Natural killer cell (primary cell): Measurements from ENCODE around the gene SCYL2. TPM values are rescaled to one million over a fixed set of nuclear protein-coding genes. Genes with fewer than 3 reads are reported as not detected.
A peak's percentile ranks its signal among the peaks of the same experiment; 100 is the strongest.
"Not testable (repeated sequence)": the region's sequence is repeated elsewhere in the genome, so short reads cannot be mapped to it uniquely, and the experiment has no call there.

Experiments
- ATAC-seq, 3 donors: fragments of 150-1000 bp in 2 of 3; fragments of 200-7000 bp in 1 of 3; cut with Tn5 transposase; 1 replicate in 1 of 3; 2 replicates in 2 of 3; pipeline ENCODE4 v1.10.0; 2021; ENCODE audit warnings: mild to moderate bottlenecking in 2 of 3, moderate library complexity in 2 of 3
- DNase-seq, 2 donors: peaks; one replicate each; pipeline versions ENCODE4 v3.0.0 to v3.0.0-alpha.2; 2013 to 2021; ENCODE audit warnings: mixed read lengths in 1 of 2
- H3K27ac ChIP-seq: one replicate; pipeline ENCODE4 v1.5.1; 2013; ENCODE audit warnings: mild to moderate bottlenecking, low read length
- H3K27me3 ChIP-seq: one replicate; pipeline ENCODE4 v1.6.1; 2013; ENCODE audit warnings: low read length; ENCODE audit not compliant: control insufficient read depth, insufficient read depth
- H3K36me3 ChIP-seq: one replicate; pipeline ENCODE4 v1.6.1; 2013; ENCODE audit warnings: low read length; ENCODE audit not compliant: control insufficient read depth, insufficient read depth
- H3K4me1 ChIP-seq: one replicate; pipeline ENCODE4 v1.6.1; 2013; ENCODE audit warnings: low read length; ENCODE audit not compliant: control insufficient read depth, insufficient read depth
- H3K4me3 ChIP-seq: one replicate; pipeline ENCODE4 v1.5.1; 2013; ENCODE audit warnings: low read length
- H3K9me3 ChIP-seq: one replicate; pipeline ENCODE4 v1.6.1; 2013; ENCODE audit warnings: low read length; ENCODE audit not compliant: control insufficient read depth, insufficient read depth
- H3K27ac Mint-ChIP-seq, 2 donors: one replicate each; pipeline ENCODE4 v1.8.0; 2022; ENCODE audit warnings: mild to moderate bottlenecking in 2 of 2, mixed read lengths in 2 of 2, moderate library complexity in 1 of 2
- H3K27me3 Mint-ChIP-seq, 2 donors: one replicate each; pipeline ENCODE4 v1.8.0; 2022; ENCODE audit warnings: low read depth in 2 of 2, mixed read lengths in 2 of 2
- H3K36me3 Mint-ChIP-seq: one replicate; pipeline ENCODE4 v1.8.0; 2022; ENCODE audit warnings: mixed read lengths
- H3K4me1 Mint-ChIP-seq, 2 donors: one replicate each; pipeline ENCODE4 v1.8.0; 2022; ENCODE audit warnings: mixed read lengths in 2 of 2
- H3K4me3 Mint-ChIP-seq: one replicate; pipeline ENCODE4 v1.8.0; 2022; ENCODE audit warnings: mild to moderate bottlenecking, moderate library complexity, mixed read lengths
- H3K9me3 Mint-ChIP-seq, 2 donors: one replicate each; pipeline ENCODE4 v1.8.0; 2022; ENCODE audit warnings: mixed read lengths in 2 of 2
- WGBS: methylation state at CpG from one replicate; pipeline ENCODE4 v1.1.7; 2013; ENCODE audit warnings: missing lambda C conversion rate; ENCODE audit not compliant: insufficient coverage; 5-methylcytosine and 5-hydroxymethylcytosine counted together
- intact Hi-C: fragments of 100-400 bp; cut with micrococcal nuclease; formaldehyde crosslinking; loops from one replicate; pipeline ENCODE4 v1.14.2; 2022
- total RNA-seq, 4 donors: library from RNA; stranded (reverse); fragments of 120-200 nt in 1 of 4; gene quantifications; one replicate each; pipeline versions ENCODE4 v1.2.3 to v1.2.4, GENCODE V29; 2013 to 2022
- TF ChIP-seq, protein P1 (sequence below): fragments of 200-600 bp; IDR thresholded peaks from one replicate; pipeline ENCODE4 v1.8.0; 2022; ENCODE audit warnings: antibody characterized with exemption

SCYL2 gene
- total RNA-seq, 3 donors from 2014 or later (not counting 1 experiment from before 2014, with no cell fraction given) = 48.7 to 61.0 (median 56.1) TPM

DNA sequence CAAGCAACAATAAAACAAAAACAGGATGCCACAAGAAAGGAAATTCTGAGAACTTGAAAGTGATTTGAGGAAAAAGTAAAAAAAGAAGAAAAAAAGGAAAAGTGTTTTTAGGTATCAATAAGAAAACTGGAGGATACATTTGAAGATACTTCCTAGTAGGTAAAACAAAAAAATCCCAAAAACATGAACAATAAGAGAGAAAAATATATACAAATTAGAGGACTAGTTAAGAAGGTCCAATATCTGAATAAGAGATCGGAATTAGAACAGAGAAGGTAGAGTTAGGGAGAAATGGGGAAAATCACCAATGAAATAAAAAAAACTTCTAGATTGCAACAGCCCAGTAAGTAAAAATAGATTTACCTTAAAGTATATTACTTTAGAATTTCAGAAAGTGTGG is 8.8 kb upstream of the SCYL2 start:
- WGBS = no CpG with 5 or more reads among the region's 1 CpG
- H3K27ac Mint-ChIP-seq = no peak overlapping the region

DNA sequence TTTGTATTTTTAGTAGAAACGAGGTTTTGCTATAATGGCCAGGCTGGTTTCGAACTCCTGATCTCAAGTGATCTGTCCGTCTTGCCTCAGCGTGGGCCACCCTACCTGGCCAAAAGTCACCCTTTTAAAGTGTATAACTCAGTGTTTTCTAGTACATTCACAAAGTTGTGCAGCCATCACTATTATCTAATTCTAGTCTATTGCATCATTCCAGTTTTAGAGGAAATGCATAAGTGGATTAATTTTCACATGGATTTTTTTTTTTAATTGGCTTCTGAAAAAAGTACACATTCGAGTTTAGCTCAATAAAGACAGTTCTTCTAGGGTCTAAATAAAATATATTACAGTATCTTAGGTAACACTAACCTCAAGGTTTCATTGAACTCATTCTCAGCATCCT is 3.8 kb upstream of the SCYL2 start:
- Mint-ChIP-seq H3K36me3 (no peaks in the 10 kb centered on the region), H3K4me3 (no peak overlapping the region), H3K27me3 (no peaks in the 10 kb centered on the region), H3K4me1 (peaks cover 3 to 18% of the 10 kb centered on the region in 2 donors), H3K27ac (no peak overlapping the region), H3K9me3 (no peaks in the 10 kb centered on the region)
- H3K27ac ChIP-seq = no peak overlapping the region
- ATAC-seq = no peak
- WGBS = 96% methylated on average over 4 of the region's 5 CpGs
- H3K4me3 ChIP-seq = no peak overlapping the region
- H3K4me1 ChIP-seq = peaks cover 12% of the 10 kb centered on the region
- H3K9me3 ChIP-seq = no peaks in the 10 kb centered on the region
- intact Hi-C loops = no loop called here
- TF ChIP-seq, protein P1, sequence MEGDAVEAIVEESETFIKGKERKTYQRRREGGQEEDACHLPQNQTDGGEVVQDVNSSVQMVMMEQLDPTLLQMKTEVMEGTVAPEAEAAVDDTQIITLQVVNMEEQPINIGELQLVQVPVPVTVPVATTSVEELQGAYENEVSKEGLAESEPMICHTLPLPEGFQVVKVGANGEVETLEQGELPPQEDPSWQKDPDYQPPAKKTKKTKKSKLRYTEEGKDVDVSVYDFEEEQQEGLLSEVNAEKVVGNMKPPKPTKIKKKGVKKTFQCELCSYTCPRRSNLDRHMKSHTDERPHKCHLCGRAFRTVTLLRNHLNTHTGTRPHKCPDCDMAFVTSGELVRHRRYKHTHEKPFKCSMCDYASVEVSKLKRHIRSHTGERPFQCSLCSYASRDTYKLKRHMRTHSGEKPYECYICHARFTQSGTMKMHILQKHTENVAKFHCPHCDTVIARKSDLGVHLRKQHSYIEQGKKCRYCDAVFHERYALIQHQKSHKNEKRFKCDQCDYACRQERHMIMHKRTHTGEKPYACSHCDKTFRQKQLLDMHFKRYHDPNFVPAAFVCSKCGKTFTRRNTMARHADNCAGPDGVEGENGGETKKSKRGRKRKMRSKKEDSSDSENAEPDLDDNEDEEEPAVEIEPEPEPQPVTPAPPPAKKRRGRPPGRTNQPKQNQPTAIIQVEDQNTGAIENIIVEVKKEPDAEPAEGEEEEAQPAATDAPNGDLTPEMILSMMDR = no peak
- no peaks in the 10 kb centered on the region for H3K27me3 ChIP-seq
- no peaks in the 10 kb centered on the region for H3K36me3 ChIP-seq
- no peak for DNase-seq

More for the DNA sequence above, 8.8 kb upstream of the SCYL2 start:
- intact Hi-C loops = no loop called here
- Histone ChIP-seq H3K36me3 (no peaks in the 10 kb centered on the region), H3K4me1 (no peaks in the 10 kb centered on the region), H3K4me3 (no peak overlapping the region), H3K27me3 (no peaks in the 10 kb centered on the region), H3K9me3 (no peaks in the 10 kb centered on the region), H3K27ac (no peak overlapping the region)
- H3K36me3 Mint-ChIP-seq = no peaks in the 10 kb centered on the region
- ATAC-seq (no peak), DNase-seq (no peak)
- no peak overlapping the region for H3K4me3 Mint-ChIP-seq
- H3K27me3 Mint-ChIP-seq = no peaks in the 10 kb centered on the region
- TF ChIP-seq, protein P1 = no peak
- no peaks in the 10 kb centered on the region for H3K4me1 Mint-ChIP-seq
- no peaks in the 10 kb centered on the region for H3K9me3 Mint-ChIP-seq

DNA sequence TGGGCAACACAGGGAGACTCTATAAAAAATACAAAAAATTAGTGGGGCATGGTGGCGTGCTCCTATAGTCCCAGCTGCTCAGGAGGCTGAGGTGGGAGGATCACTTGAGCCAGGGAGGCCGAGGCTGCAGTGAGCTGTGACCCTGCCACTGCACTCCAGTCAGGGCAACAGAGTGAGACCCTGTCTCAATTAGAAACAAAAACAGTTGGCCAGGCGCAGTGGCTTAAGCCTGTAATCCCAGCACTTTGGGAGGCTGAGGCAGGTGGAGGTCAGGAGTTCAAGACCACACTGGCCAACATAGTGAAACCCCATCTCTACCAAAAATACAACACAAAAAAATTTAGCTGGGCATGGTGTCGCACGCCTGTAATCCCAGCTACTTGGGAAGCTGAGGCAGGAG is 1.9 kb upstream of the SCYL2 start:
- H3K4me3 Mint-ChIP-seq, intact Hi-C loops, H3K9me3 Mint-ChIP-seq, H3K9me3 ChIP-seq, DNase-seq, H3K36me3 Mint-ChIP-seq, ATAC-seq, H3K27ac Mint-ChIP-seq, H3K27me3 ChIP-seq, H3K4me3 ChIP-seq, H3K27me3 Mint-ChIP-seq, H3K27ac ChIP-seq, H3K36me3 ChIP-seq: not testable (repeated sequence)
- H3K4me1 Mint-ChIP-seq = peaks cover 19 to 34% of the 10 kb centered on the region in 2 donors
- WGBS = 95% methylated on average over 5 of the region's 5 CpGs
- H3K4me1 ChIP-seq = peaks cover 12% of the 10 kb centered on the region

DNA sequence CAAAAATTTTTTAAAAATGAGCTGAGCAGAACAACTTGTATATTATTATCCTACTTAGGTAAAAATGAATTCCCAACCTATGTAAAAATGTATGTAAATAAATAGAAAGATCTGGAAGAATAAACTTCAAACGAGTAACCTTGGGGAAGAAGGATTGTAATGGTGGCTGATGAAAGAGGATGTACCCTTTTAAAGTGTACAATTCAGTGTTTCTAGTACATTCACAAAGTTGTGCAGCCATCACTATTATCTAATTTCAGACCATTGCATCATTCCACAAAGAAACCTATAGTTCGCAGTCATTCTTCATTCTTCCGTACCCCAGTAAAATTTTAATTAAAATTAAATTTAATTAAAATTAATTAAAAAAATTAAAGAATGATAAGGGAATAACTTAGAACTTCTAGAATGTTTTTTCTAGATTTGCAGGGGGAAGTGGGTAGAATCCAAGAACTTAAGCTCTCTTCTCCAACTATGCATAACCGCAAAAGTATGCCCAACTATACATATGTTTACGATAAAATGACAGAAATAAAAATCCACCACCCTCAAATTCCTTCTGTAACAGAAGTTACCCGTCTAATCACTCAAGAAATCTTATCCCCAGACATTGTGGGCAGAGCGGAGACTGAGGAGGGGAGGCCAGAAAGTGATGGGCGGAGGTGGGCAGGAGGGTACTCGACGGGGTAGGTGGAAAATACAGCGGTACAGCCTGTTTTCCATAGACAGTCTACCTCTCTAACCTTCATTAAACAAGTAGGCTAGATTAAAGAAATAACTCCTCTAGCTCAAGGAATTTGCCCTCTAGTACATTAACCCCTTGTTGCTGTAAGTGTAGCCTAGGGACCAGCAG is 1.0 kb upstream of the SCYL2 start:
- no peaks in the 10 kb centered on the region for H3K9me3 ChIP-seq
- H3K4me3 ChIP-seq = peak overlapping the region; percentile 94
- Mint-ChIP-seq H3K27me3 (no peaks in the 10 kb centered on the region), H3K9me3 (no peaks in the 10 kb centered on the region), H3K27ac (peak overlapping the region; percentile 96 to 97), H3K36me3 (no peaks in the 10 kb centered on the region), H3K4me3 (peak overlapping the region; percentile 99), H3K4me1 (peaks cover 19 to 38% of the 10 kb centered on the region in 2 donors)
- no peak for DNase-seq
- H3K36me3 ChIP-seq = no peaks in the 10 kb centered on the region
- H3K4me1 ChIP-seq = peaks cover 12% of the 10 kb centered on the region
- intact Hi-C loops = no loop called here
- WGBS = 72% methylated on average over 5 of the region's 11 CpGs
- no peak for ATAC-seq
- TF ChIP-seq, protein P1 = no peak
- H3K27me3 ChIP-seq = no peaks in the 10 kb centered on the region
- peak overlapping the region; percentile 97 for H3K27ac ChIP-seq
